Sigmoid colon (tissue), 7 donors: ENCODE measurements around the gene DYDC2. TPM values are rescaled to one million over a fixed set of nuclear protein-coding genes. Genes with fewer than 3 reads are reported as not detected.

Experiments
- DNase-seq: peaks from one replicate; pipeline ENCODE4 v3.0.0-alpha.2; 2019
- H3K27ac ChIP-seq, 4 donors: fragments of 200-600 bp; sonication (generic); one replicate each; pipeline ENCODE4 v1.5.1; 2016 to 2019; ENCODE audit warnings: mild to moderate bottlenecking in 1 of 4
- H3K27me3 ChIP-seq, 3 donors: fragments of 200-600 bp; sonication (generic); one replicate each; pipeline ENCODE4 v1.5.1; 2019; ENCODE audit warnings: mild to moderate bottlenecking in 1 of 3
- H3K36me3 ChIP-seq, 4 donors: fragments of 200-600 bp; sonication (generic); one replicate each; pipeline ENCODE4 v1.5.1; 2016 to 2019
- H3K4me1 ChIP-seq, 4 donors: fragments of 200-600 bp; sonication (generic); one replicate each; pipeline ENCODE4 v1.5.1; 2017 to 2019
- H3K4me3 ChIP-seq, 4 donors: fragments of 200-600 bp; sonication (generic); one replicate each; pipeline ENCODE4 v1.5.1; 2017 to 2019; ENCODE audit warnings: mild to moderate bottlenecking in 2 of 4, moderate library complexity in 1 of 4
- H3K9me3 ChIP-seq, 4 donors: fragments of 200-600 bp in 3 of 4; sonication (generic) in 3 of 4; one replicate each; pipeline versions ENCODE4 v1.5.1 to v1.6.1; 2013 to 2019
- EP300 ChIP-seq, 4 donors: sonication (generic); formaldehyde crosslinking; IDR thresholded peaks; one replicate each; pipeline ENCODE4 v1.6.1; 2017; ENCODE audit warnings: antibody characterized with exemption in 4 of 4
- POLR2A ChIP-seq, 2 donors: fragments of 450-650 bp; IDR thresholded peaks; one replicate each; pipeline ENCODE4 v1.6.1; 2016; ENCODE audit warnings: antibody characterized with exemption in 2 of 2, mild to moderate bottlenecking in 2 of 2, moderate library complexity in 2 of 2
- POLR2AphosphoS5 ChIP-seq, 4 donors: sonication (generic); formaldehyde crosslinking; IDR thresholded peaks; one replicate each; pipeline ENCODE4 v1.6.1; 2017; ENCODE audit warnings: antibody characterized with exemption in 4 of 4
- WGBS, 2 donors: extraction: QIAGEN DNeasy Blood & Tissue Kit; methylation state at CpG; one replicate each; pipeline ENCODE4 v1.1.7; 2013; 5-methylcytosine and 5-hydroxymethylcytosine counted together
- intact Hi-C: fragments of 100-400 bp; cut with DNase I; formaldehyde crosslinking; loops from one replicate; pipeline ENCODE4 v1.15.1; 2023
- polyA plus RNA-seq, 3 donors: library from polyadenylated mRNA; stranded (reverse); fragments of 200-250 nt; gene quantifications; one replicate each; pipeline ENCODE4 v1.2.3, GENCODE V29; 2013
- total RNA-seq, 4 donors: library from RNA; depleted of rRNA; stranded (reverse); fragments of >200 nt; gene quantifications; one replicate each; pipeline ENCODE4 v1.1.0, GENCODE V29; 2016
- TF ChIP-seq, protein P1 (sequence below), 4 experiments: fragments of 450-650 bp in 3 of 4; fragments of 200-600 bp in 1 of 4; IDR thresholded peaks; one replicate each; pipeline ENCODE4 v1.5.1; 2016 to 2019; ENCODE audit warnings: antibody characterized with exemption in 4 of 4, mild to moderate bottlenecking in 3 of 4, moderate library complexity in 2 of 4
- donor health status: healthy with polysubstance abuse.
- donor health status: Bipolar disorder and iron deficiency.
- donor health status: healthy.

The DYDC2 gene
- total and polyA plus RNA-seq, 7 donors: 0.41 TPM; not detected in 6

- no peaks in the 10 kb centered on the region for H3K27me3 ChIP-seq
- H3K4me1 ChIP-seq: peaks cover 0 to 82% (median 78%) of the 10 kb centered on the region in 4 donors
- intact Hi-C loops: loop anchor here (5.0 kb wide), 1 partner anchor 41 kb away; the partner anchor contains the start of gene TSPAN14
- H3K27ac ChIP-seq: peak overlapping the region in 3 of 4 donors; percentile 86 to 87 (median 86)
- no peaks in the 10 kb centered on the region for H3K9me3 ChIP-seq
- WGBS, 2 donors: 49 to 75% methylated on average over 2 of the region's 2 CpGs
- DNase-seq: no peak
- H3K36me3 ChIP-seq: no peaks in the 10 kb centered on the region
- no peak overlapping the region for H3K4me3 ChIP-seq
- no peak for TF ChIP-seq EP300 (IDR thresholded peaks at IDR 0.05)
- no peak for TF ChIP-seq POLR2AphosphoS5 (IDR thresholded peaks at IDR 0.05)
- TF ChIP-seq, protein P1, sequence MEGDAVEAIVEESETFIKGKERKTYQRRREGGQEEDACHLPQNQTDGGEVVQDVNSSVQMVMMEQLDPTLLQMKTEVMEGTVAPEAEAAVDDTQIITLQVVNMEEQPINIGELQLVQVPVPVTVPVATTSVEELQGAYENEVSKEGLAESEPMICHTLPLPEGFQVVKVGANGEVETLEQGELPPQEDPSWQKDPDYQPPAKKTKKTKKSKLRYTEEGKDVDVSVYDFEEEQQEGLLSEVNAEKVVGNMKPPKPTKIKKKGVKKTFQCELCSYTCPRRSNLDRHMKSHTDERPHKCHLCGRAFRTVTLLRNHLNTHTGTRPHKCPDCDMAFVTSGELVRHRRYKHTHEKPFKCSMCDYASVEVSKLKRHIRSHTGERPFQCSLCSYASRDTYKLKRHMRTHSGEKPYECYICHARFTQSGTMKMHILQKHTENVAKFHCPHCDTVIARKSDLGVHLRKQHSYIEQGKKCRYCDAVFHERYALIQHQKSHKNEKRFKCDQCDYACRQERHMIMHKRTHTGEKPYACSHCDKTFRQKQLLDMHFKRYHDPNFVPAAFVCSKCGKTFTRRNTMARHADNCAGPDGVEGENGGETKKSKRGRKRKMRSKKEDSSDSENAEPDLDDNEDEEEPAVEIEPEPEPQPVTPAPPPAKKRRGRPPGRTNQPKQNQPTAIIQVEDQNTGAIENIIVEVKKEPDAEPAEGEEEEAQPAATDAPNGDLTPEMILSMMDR (IDR thresholded peaks at IDR 0.05): no peak
- no peak for TF ChIP-seq POLR2A (IDR thresholded peaks at IDR 0.05)
These were observed 54.7 kb downstream of the DYDC2 start for GRCh38 chr10:80411267-80411668.

GRCh38 chr10:80411681-80412220, 55.2 kb downstream of the DYDC2 start:
- intact Hi-C loops: loop anchor here (5.0 kb wide), 1 partner anchor 41 kb away; the partner anchor contains the start of gene TSPAN14
- TF ChIP-seq EP300 (IDR thresholded peaks at IDR 0.05) (no peak), POLR2AphosphoS5 (IDR thresholded peaks at IDR 0.05) (no peak), POLR2A (IDR thresholded peaks at IDR 0.05) (no peak)
- TF ChIP-seq, protein P1 (IDR thresholded peaks at IDR 0.05): no peak

DNA sequence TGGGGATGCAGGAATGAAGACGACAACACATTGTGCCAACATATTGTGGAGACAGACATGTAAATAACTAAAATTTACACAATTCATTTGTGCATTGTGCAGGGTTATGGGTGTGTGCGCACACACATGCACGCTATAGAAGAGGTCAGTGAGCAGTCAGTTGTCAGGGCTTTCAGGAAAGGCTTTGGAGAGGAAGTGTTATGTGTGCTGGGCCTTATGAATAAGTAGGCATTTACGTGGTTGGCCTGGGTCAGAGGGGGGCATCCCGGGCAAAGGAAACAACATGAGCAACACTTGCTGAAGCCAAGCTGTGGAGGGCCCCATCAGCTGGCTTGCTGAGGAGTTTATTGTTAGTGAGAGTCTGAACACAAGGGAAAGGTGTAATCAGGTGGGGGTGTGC, 55.9 kb downstream of the DYDC2 start:
- 84 to 91% methylated on average over 5 of the region's 5 CpGs for WGBS, 2 donors
- no peaks in the 10 kb centered on the region for H3K27me3 ChIP-seq
- intact Hi-C loops: loop anchor here (5.0 kb wide), 1 partner anchor 40 kb away; the partner anchor contains the start of gene TSPAN14
- no peak overlapping the region for H3K4me3 ChIP-seq
- H3K4me1 ChIP-seq: peaks cover 0 to 90% (median 85%) of the 10 kb centered on the region in 4 donors
- peak overlapping the region in 2 of 4 donors; percentile 86 to 87 for H3K27ac ChIP-seq
- H3K9me3 ChIP-seq: no peaks in the 10 kb centered on the region
- TF ChIP-seq POLR2AphosphoS5 (IDR thresholded peaks at IDR 0.05) (peak in 2 of 4 donors; percentile 9 to 10), POLR2A (IDR thresholded peaks at IDR 0.05) (no peak)
- DNase-seq: no peak
- H3K36me3 ChIP-seq: no peaks in the 10 kb centered on the region

More at GRCh38 chr10:80411681-80412220, 55.2 kb downstream of the DYDC2 start:
- WGBS, 2 donors: 31 to 86% methylated on average over 1 of the region's 1 CpG
- no peaks in the 10 kb centered on the region for H3K27me3 ChIP-seq
- peak overlapping the region in 3 of 4 donors; percentile 7 to 87 (median 86) for H3K27ac ChIP-seq
- H3K4me1 ChIP-seq: peaks cover 0 to 86% (median 83%) of the 10 kb centered on the region in 4 donors
- no peak overlapping the region for H3K4me3 ChIP-seq
- H3K36me3 ChIP-seq: no peaks in the 10 kb centered on the region
- DNase-seq: no peak
- H3K9me3 ChIP-seq: no peaks in the 10 kb centered on the region

DNA sequence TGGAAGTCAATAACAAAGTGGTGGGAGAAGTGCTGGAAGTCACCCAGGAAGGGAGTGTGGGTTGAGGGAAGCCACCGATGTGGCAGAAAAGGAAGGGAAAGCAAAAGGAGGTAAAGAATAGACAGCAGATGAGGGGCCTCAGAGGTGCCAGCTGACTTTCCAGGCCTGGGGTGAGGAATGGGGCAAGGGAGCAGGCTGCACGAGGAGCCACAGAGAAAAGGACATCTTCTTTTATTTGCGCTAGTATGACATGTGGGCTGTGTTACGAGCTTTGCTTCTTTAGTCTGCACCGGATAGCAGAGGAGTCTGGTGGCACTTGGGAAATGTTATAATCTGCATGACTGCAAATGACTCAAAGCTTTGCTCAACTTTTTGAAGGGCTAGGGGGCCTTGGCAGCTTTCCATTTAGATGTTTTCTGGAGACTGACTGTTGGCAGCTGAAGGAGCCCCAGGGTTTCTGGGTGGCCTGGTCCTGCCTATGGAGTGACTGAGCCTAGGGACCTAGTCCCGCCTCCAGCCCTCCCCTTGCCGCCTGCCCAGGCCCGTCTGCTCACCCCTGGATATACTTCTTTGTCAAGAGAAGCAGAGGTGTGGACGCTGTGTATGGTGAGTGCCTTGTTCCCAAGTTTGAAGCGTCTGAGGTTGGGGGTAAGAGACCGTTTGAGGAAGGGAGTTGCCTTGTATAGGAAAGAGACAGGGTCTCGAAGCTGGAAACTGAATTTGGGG, 56.9 kb downstream of the DYDC2 start:
- TF ChIP-seq POLR2A (IDR thresholded peaks at IDR 0.05) (no peak), POLR2AphosphoS5 (IDR thresholded peaks at IDR 0.05) (peak in 1 of 4 donors; percentile 16)
- intact Hi-C loops: loop anchor here (5.0 kb wide), 1 partner anchor 39 kb away; the partner anchor contains the start of gene TSPAN14
- no peaks in the 10 kb centered on the region for H3K36me3 ChIP-seq
- 75 to 77% methylated on average over 12 of the region's 12 CpGs for WGBS, 2 donors
- peak overlapping the region; percentile 0 to 87 (median 64) for H3K27ac ChIP-seq
- DNase-seq: no peak
- no peaks in the 10 kb centered on the region for H3K27me3 ChIP-seq
- peaks cover 0 to 86% (median 80%) of the 10 kb centered on the region in 4 donors for H3K4me1 ChIP-seq
- H3K4me3 ChIP-seq: no peak overlapping the region
- no peaks in the 10 kb centered on the region for H3K9me3 ChIP-seq

DNA sequence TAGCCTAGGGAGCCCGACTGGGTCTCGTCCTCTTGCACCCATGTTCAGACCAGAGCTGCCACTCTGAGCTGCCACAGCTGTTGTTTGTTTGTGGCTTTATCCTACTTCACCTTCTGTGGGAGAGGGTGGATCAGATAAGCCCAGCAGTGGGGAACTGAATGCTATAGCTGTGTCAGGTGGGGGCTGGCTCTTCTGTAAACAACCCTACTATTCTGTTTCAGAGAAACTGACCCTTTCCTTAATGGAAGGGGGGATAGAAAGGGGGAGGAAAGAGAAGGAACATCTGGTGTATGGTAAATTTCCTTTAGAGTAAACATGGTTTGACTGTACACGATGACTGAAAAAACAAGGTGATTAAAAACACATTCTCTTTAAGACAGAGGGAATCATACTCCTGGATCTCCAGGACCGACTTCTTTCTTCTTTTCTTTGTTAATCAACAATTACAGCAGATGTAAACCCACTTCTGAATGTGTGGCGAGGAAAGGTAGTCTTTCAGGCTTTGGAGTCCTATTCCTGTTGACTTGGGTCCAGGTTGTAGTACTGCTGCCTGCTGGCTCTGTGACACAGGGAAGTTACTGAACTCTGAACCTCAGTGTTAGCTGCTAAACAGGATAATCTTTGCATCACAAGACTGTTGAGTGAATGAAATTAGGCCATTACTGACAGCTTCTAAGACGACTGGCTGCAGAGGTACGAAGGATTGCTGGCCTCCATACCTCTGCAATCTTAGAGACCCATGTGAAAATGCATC, 57.7 kb downstream of the DYDC2 start:
- 15 to 56% methylated on average over 7 of the region's 7 CpGs for WGBS, 2 donors
- Histone ChIP-seq H3K27me3 (no peaks in the 10 kb centered on the region), H3K4me1 (peaks cover 0 to 81% (median 75%) of the 10 kb centered on the region in 4 donors), H3K4me3 (no peak overlapping the region), H3K9me3 (no peaks in the 10 kb centered on the region), H3K36me3 (no peaks in the 10 kb centered on the region), H3K27ac (peak overlapping the region; percentile 0 to 87 (median 64))
- DNase-seq: no peak
- TF ChIP-seq POLR2AphosphoS5 (IDR thresholded peaks at IDR 0.05) (no peak), POLR2A (IDR thresholded peaks at IDR 0.05) (no peak), EP300 (IDR thresholded peaks at IDR 0.05) (no peak)
- TF ChIP-seq, protein P1 (IDR thresholded peaks at IDR 0.05): no peak
- intact Hi-C loops: loop anchor here (5.0 kb wide), 1 partner anchor 38 kb away; the partner anchor contains the start of gene TSPAN14
